CD4-positive, alpha-beta T cell treated with Interleukin-4 for 4 hours (primary cell): ENCODE results near the gene LBH.

ENCODE experiments used
- DNase-seq: peaks from one replicate; pipeline ENCODE4 v3.0.0-alpha.2; 2020

The LBH gene

DNA sequence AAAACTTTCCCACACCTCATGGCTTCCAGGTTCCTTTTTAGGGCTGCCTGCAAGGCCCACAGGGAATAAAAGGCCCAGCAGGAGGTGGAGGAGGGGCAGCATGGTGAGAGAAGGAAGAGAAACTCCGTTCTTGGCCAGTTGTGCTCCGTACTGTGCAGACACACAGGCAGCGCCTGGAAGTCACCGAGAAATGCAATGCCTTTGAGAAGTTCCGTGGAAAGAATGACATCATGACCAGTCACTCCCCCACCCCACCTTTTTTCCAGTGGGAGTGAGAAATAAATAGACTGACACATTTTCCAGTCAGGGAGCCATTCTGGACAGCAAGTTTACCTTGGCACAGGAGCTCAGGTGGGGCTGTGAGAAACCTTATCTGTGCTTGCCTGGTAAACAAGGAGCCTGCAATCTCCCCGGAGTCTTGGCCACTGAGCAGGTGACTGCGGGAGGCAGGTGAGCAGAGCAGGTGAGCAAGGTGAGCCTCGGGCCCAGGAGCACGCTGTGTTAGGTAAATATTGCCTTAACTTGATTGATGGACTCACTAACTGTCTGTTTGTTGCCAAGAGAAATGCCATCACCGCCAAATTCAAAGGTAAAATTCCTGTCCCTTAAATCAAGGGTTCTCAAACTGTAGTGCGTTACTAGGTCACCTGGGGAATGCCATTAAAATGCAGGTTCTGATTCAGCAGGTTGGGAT lies 13.5 kb upstream of the LBH start:
- no peak for DNase-seq

GRCh38 chr2:30218338-30218713 lies 13.0 kb upstream of the LBH start:
- DNase-seq = no peak

GRCh38 chr2:30218814-30219213 lies 12.5 kb upstream of the LBH start:
- DNase-seq = no peak

DNA sequence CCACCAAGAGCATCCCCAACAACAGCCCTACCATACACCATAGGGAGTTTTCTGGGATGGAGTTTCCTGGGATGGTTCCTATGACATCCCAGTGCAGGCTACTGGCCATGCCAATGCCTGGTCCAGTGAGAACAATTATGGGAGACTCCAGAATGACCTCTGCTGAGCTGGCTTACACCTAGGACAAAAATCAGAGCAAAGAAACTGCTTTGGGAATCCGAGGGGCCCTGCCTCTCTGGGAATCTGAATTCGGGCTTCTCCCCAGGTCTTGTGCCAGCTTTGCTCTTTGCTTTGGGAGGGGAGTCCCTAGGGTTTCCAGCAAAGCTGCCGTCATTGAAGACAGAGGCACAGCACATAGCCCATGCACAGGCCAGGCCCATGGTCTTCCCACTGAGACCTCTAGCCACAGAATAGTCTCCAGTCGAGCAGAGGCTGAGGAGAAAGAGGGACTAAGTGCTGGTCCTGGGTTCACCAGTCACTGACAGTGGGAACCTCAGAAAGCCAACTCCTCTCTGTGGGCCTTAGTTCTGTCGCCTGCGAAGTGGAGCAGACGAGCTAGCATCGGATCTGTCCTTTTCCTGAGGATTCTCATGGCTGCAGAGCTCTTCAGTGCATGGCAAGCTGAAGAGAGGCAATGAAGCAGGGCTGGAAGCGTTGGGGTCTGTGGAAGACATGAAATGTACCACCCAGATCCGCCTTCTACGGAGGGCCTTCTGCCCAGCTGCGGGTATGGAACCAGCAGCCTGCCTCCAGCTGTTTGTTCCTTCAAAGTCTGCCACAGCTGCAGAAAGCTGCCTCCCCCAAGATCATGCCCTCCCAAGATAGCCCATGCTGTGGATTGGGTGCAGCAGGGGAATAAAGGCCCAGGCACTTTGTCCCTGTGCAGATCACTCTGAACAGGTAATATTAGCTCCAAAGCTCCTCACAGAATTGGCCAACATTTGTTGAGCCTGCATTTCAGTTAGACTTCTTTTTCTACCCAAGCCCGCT lies 11.2 kb upstream of the LBH start:
- DNase-seq = no peak

DNA sequence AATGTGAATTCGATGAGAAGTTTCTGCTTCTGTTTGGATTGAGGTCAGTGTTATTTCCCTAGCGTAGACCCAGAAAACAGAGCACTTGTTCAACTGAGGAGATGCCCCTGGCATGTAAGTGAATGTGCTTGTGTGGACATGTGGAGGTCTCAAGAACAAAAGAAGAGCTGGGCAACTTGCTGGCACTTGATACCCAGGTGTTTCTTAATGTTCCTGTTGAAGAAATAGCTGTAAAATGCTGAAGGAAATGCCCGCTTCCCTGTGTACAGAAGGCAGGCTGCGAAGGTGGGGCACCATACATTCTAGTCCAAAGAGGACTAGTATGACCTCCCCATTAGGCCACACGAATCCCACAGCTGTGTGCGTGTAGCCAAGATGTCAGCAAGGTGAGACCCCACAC lies 9.8 kb upstream of the LBH start:
- DNase-seq = no peak

GRCh38 chr2:30222031-30222430 lies 9.3 kb upstream of the LBH start:
- no peak for DNase-seq

- DNase-seq = no peak
Observed at GRCh38 chr2:30222636-30223360, 8.5 kb upstream of the LBH start.

GRCh38 chr2:30223413-30223874 lies 7.9 kb upstream of the LBH start:
- peak; percentile 47 for DNase-seq

- DNase-seq = peak; percentile 22
Observed at GRCh38 chr2:30224151-30224550, 7.2 kb upstream of the LBH start.

- peak; percentile 74 for DNase-seq
Observed at GRCh38 chr2:30225131-30225762, 6.1 kb upstream of the LBH start.

DNA sequence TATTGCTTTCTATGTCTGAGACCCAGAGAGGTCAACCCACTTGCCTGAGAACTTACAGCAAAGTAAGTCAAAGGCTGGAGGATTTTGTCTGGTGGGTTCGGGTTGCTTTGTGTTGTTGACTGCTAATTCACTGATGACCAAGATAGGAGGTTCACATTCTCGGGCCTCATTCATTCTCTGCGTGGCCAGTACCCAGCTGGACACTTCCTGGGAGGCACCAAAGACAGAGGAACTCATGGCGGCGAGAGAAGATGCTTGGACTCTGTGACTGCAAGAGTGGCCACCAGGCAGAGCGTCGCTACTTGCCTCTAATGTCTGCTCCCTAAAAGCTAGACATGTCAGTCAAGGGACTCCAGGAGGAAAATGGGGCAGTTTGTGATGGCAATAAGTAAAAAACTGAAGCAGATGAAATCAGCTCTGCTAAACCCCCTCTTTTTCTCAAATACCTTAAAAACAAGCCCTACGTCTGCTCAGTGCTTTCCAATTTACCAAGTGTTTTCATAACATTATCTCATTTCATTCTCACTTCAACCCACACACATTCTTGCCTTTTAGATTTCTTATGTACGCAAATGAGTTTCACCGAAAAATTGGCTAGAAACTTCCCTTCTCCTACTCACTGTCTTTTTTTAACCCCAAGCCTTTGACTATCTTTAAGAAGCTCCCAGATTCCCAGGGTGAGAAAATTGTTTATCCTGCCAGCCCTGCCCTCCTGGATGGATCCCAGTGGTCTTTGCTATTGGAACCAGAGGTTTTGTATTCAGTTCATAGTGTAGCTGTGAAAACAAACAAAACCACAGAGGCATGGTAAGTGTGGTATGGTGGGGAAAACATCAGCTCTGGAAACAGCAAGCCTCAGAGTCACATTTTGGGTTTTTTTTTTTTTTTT lies 4.9 kb upstream of the LBH start:
- DNase-seq = peak; percentile 51

- DNase-seq = no peak
Observed at GRCh38 chr2:30229596-30229995, 1.7 kb upstream of the LBH start.

DNA sequence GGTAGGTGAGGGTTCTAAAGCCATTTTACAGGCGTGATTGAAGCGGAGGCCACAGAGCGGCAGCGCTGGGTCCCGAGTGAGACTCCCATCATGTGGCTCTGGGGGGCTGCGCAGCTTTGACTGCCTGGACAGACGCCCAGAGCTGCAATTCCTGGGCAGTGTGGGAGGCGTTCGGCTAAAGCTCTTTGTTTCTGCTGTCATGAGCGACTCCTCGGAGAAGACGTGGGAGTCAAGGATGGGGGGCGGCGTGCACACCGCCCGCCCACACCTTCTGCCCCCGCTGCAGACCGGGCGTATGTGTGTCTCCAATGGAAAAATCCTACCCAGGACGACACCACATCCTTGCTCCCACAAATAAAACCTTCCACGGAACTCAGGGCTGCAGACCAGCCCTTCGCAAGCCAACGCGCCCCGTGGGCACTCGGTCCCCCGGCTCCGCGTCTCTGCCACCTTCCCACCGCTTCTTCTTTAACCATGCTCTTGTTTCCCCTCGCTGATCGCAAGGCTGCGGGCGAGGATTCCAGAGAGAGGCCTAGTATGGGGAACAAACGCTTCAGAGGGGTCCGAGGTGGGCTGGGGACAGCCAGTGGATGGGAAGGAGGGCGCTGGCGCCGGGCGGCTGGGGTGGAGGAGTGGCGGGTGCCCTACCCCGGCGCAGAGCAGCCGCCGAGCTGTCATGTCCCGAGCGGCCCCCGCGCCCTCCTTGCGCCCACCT lies 680 bp upstream of the LBH start:
- no peak for DNase-seq

DNA sequence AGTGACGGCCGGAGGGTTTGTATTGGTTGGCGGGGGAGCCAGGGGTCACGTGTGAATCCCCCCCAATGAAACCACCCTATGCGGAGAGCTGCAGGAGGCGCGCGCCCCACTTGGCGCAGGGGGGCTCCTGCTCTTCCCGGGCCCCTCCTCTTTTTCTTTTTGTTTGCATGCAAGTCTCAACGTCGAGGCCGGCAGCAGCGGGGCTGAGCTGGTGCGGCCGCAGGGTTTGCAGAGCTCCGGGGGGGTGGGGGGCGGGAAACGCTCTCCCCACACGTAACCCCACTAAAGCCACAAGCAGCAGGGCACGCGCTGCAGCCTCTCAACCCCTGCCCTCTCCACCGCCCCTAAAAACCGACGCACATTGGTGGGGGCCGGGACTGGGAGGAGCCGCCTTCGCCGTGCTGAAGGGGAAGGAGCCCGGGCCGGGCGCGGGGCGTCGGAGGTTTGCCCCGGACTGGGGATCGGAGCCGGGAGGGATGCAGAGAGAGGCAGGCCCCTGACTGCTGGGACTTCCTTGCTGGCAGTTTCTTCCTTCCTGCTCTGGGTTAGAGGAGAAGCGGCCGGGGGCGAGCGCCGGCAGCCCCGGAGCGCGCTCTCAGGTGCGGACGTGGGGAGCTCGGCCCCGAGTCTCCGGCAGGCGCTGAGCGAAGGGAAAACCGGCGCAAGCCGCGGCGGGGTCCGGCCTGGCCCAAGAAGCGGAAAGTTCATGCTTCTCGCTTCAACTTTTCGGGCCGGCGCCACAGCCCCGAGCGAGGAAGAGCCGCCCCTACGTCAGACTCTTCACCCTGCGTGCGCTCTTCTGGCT lies 864 bp downstream of the LBH start:
- DNase-seq = peak; percentile 81

GRCh38 chr2:30232801-30233130 lies 1.4 kb downstream of the LBH start:
- peak; percentile 52 for DNase-seq

DNA sequence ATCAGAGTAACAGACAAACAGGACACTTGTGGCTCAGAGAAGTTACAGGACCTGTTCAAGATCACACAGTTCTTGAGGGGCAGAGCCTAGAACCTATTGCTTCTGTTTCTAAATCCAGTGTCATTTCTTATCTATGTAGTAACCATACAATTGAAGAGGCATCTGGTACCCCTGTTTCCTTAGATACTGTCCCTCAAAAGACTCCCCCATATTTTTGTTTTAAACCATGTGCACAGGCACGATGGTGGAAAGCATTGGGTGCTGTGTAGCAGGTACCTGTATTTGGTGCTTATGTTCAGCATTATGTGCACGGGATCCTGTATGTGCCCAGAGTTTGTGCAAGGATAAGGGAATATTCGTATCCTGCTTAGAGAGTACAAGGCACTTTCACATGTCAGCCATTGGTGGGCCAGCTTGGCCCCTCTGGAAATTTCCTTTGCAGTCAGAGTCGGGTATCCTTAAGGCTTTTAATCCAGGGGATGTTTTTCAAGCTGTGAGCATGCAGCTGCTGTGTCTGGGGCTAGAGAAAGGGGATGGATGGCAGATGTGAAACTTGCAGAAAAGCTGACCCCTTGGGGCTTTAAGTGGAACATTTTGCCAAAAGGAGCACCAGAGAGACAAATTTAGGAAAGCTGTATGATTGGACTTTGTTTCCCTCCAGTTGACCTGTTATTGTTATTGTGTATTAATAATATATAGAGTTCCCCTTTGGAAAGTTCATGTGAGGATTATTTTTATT lies 2.1 kb downstream of the LBH start:
- DNase-seq = no peak

GRCh38 chr2:30234180-30234971 lies 3.0 kb downstream of the LBH start:
- DNase-seq = peak; percentile 33

DNA sequence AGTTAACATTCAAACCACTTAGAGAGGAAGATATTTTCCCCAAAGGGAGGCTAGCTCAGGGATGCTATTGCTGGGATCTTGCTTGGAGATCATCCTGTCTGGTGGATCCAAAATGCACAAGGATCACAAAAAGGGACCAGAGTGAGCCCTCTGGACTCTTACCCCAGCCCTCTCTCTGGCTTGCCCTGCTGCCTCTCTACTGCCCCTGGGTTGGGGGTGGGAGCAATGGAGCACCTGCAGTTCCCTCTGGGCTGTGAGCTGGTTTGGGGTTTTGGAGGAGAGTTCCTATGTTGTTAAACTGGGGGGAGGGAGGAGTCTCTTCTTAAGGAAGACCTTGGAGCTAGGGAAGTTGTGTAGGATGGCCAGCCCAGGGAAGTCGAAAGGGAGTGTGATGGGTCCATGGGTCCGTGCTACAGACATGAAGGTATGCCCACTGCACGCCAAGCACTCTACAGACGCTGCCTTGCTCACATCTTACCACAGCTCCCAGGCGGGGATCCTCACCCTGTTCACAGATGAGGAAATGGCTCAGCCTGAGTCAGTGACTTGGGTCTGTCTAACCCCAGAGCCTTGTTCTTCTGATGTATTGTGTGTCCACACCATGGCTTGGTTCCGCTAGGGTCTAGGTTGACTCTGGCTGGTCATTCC lies 3.8 kb downstream of the LBH start:
- DNase-seq = peak; percentile 74
